ENCODE data around the gene GPX3. TPM values are rescaled to one million over a fixed set of nuclear protein-coding genes. Genes with fewer than 3 reads are reported as not detected.

Gene GPX3
- total and polyA plus RNA-seq, 2 experiments from 2014 or later = 28.0 to 48.9 TPM

- Histone ChIP-seq H3K27me3 (ENCODE audit: insufficient read depth) (no peaks in the 10 kb centered on the region), H3K9me2 (ENCODE audit: insufficient read depth) (no peaks in the 10 kb centered on the region), H2AFZ (no peak overlapping the region), H3K4me2 (no peak overlapping the region), H3K36me3 (ENCODE audit: insufficient read depth) (no peaks in the 10 kb centered on the region), H3F3A (replicated peaks; ENCODE audit: low read depth) (no peaks in the 10 kb centered on the region), H3K27ac (ENCODE audit: low read depth) (no peak overlapping the region), H4K20me1 (replicated peaks; ENCODE audit: insufficient read depth) (no peaks in the 10 kb centered on the region; the same call in none of the 2 replicates), H3K4me1 (ENCODE audit: insufficient read depth) (no peaks in the 10 kb centered on the region), H3K79me2 (replicated peaks; ENCODE audit: insufficient read depth) (no peaks in the 10 kb centered on the region), H3K4me3 (no peak overlapping the region)
- Mint-ChIP-seq H3K4me3 (no peak overlapping the region), H3K4me1 (peaks cover 3% of the 10 kb centered on the region; the same call in 1 of the 3 replicates), H3K36me3 (ENCODE audit: low read depth) (peaks cover 4% of the 10 kb centered on the region; the same call in 1 of the 3 replicates), H3K27me3 (ENCODE audit: insufficient read depth, low read depth, poor library complexity) (peaks cover 4% of the 10 kb centered on the region), H3K9me3 (no peaks in the 10 kb centered on the region), H3K27ac (no peak overlapping the region; the same call in 1 of the 2 replicates)
- no peak for ATAC-seq
- TF ChIP-seq JUNB (IDR thresholded peaks at IDR 0.05; ENCODE audit: unreplicated experiment) (no peak), POLR2AphosphoS5 (IDR thresholded peaks at IDR 0.05; ENCODE audit: low read depth) (no peak), STAT1 (IDR thresholded peaks at IDR 0.05; ENCODE audit: unreplicated experiment) (no peak), ZNF331 (CRISPR knock-in tag; IDR thresholded peaks at IDR 0.05; ENCODE audit: low read depth) (no peak), CTCF (conservative IDR thresholded peaks at IDR 0.05; ENCODE audit: low read depth in 2 of 2) (no peak), EZH2 (IDR thresholded peaks at IDR 0.05; ENCODE audit: low read depth, unreplicated experiment) (no peak), ZNF462 (CRISPR knock-in tag; IDR thresholded peaks at IDR 0.05) (no peak), REST (IDR thresholded peaks at IDR 0.05; ENCODE audit: unreplicated experiment) (no peak), CREB1 (CRISPR knock-in tag; IDR thresholded peaks at IDR 0.05; ENCODE audit: low read depth) (no peak), NANOG (IDR thresholded peaks at IDR 0.05; ENCODE audit: borderline replicate concordance) (no peak), ETS1 (IDR thresholded peaks at IDR 0.05) (no peak), ZNF114 (CRISPR knock-in tag; IDR thresholded peaks at IDR 0.05) (no peak)
- DNase-seq (ENCODE audit: low spot score) = no peak
Observed at GRCh38 chr5:151055336-151055735, 34.9 kb downstream of the GPX3 start.
